HepG2 (cell line): ENCODE results near the gene HPD. TPM values are rescaled to one million over a fixed set of nuclear protein-coding genes. Genes with fewer than 3 reads are reported as not detected.

Source experiments
- ARNTL ChIP-seq: sonication (generic); formaldehyde crosslinking; IDR thresholded peaks from 2 replicates; pipeline ENCODE4 v1.4.0; 2020; ENCODE audit warnings: mild to moderate bottlenecking, missing genetic modification reagents
- CBFB ChIP-seq: sonication (generic); formaldehyde crosslinking; IDR thresholded peaks from 2 replicates; pipeline ENCODE4 v1.4.0; 2020; ENCODE audit warnings: missing genetic modification reagents
- CREM ChIP-seq, 2 experiments: sonication (generic) in 1 of 2; formaldehyde crosslinking in 1 of 2; IDR thresholded peaks; 2 replicates each; pipeline versions ENCODE4 v1.4.0 to v1.6.1; 2016 to 2020; ENCODE audit warnings: antibody characterized with exemption in 1 of 2, mild to moderate bottlenecking in 1 of 2, missing genetic modification reagents in 1 of 2
- FOXM1 ChIP-seq: sonication (generic); formaldehyde crosslinking; IDR thresholded peaks from 2 replicates; pipeline ENCODE4 v1.5.0; 2020; ENCODE audit warnings: missing genetic modification reagents
- HOXA7 ChIP-seq: sonication (generic); formaldehyde crosslinking; IDR thresholded peaks from 2 replicates; pipeline ENCODE4 v1.8.1; 2022; ENCODE audit warnings: mild to moderate bottlenecking, missing genetic modification reagents, moderate library complexity
- JUND ChIP-seq: sonication (generic); formaldehyde crosslinking; IDR thresholded peaks from 2 replicates; pipeline ENCODE4 v1.8.0; 2022; ENCODE audit warnings: mild to moderate bottlenecking, missing genetic modification reagents
- RARA ChIP-seq: IDR thresholded peaks from 2 replicates; pipeline ENCODE4 v1.6.1; 2016; ENCODE audit warnings: missing genetic modification reagents, missing compliant biosample characterization
- RFX1 ChIP-seq: fragments of 450-650 bp; IDR thresholded peaks from 2 replicates; pipeline ENCODE4 v1.6.1; 2017
- WIZ ChIP-seq: sonication (generic); formaldehyde crosslinking; IDR thresholded peaks from 2 replicates; pipeline ENCODE4 v1.5.1; 2020; ENCODE audit warnings: mild to moderate bottlenecking, missing genetic modification reagents
- ZNF329 ChIP-seq: sonication (generic); formaldehyde crosslinking; IDR thresholded peaks from 2 replicates; pipeline ENCODE4 v1.9.0; 2021; ENCODE audit warnings: low read depth, mild to moderate bottlenecking, missing genetic modification reagents
- ZNF44 ChIP-seq: sonication (generic); formaldehyde crosslinking; IDR thresholded peaks from 2 replicates; pipeline ENCODE4 v1.5.1; 2020; ENCODE audit warnings: mild to moderate bottlenecking, missing genetic modification reagents
- ZNF441 ChIP-seq: sonication (generic); formaldehyde crosslinking; IDR thresholded peaks from 2 replicates; pipeline ENCODE4 v1.7.0; 2021; ENCODE audit warnings: missing genetic modification reagents, borderline replicate concordance
- ZNF562 ChIP-seq: sonication (generic); formaldehyde crosslinking; IDR thresholded peaks from 2 replicates; pipeline ENCODE4 v1.8.0; 2022; ENCODE audit warnings: missing genetic modification reagents, borderline replicate concordance
- ZNF713 ChIP-seq: sonication (generic); formaldehyde crosslinking; IDR thresholded peaks from 2 replicates; pipeline ENCODE4 v1.4.0; 2020; ENCODE audit warnings: mild to moderate bottlenecking, missing genetic modification reagents
- ZNF782 ChIP-seq: sonication (generic); formaldehyde crosslinking; IDR thresholded peaks from 2 replicates; pipeline ENCODE4 v1.4.0; 2020; ENCODE audit warnings: missing genetic modification reagents, mild to moderate bottlenecking, borderline replicate concordance
- polyA plus RNA-seq, 8 experiments: library from polyadenylated mRNA; depleted of rRNA in 3 of 8; stranded (reverse) in 7 of 8; unstranded in 1 of 8; fragments of >200 nt; fragmentation: Illumina TruSeq in 4 of 8; extraction: Trizol in 4 of 8; gene quantifications; 2 replicates each; pipeline versions ENCODE4 v1.2.1 to v1.2.3, GENCODE V29; 2011 to 2016; ENCODE audit warnings: low read depth in 4 of 8, missing spikeins in 1 of 8, mixed read lengths in 1 of 8; ENCODE audit not compliant: insufficient read depth in 1 of 8
- total RNA-seq, 5 experiments: library from RNA; depleted of rRNA; stranded (reverse); fragments of >200 nt; fragmentation: Illumina TruSeq; extraction: Trizol; gene quantifications; 2 replicates each; pipeline ENCODE4 v1.2.3, GENCODE V29; 2016; ENCODE audit warnings: low read depth in 1 of 5
- TF ChIP-seq, protein P1 (sequence below): sonication (generic); formaldehyde crosslinking; IDR thresholded peaks from 2 replicates; pipeline ENCODE4 v1.5.1; 2020; ENCODE audit warnings: missing genetic modification reagents, mild to moderate bottlenecking, borderline replicate concordance
- TF ChIP-seq, protein P2 (sequence below): sonication (generic); formaldehyde crosslinking; IDR thresholded peaks from 2 replicates; pipeline ENCODE4 v1.9.0; 2021; ENCODE audit warnings: mild to moderate bottlenecking, missing genetic modification reagents
- TF ChIP-seq, protein P3 (sequence below): sonication (generic); formaldehyde crosslinking; IDR thresholded peaks from 2 replicates; pipeline ENCODE4 v1.5.0; 2020; ENCODE audit warnings: mild to moderate bottlenecking, missing genetic modification reagents, borderline replicate concordance

HPD gene
- total and polyA plus RNA-seq, 2 of the 13 experiments (the other 11 are each of a cell fraction or from before 2014, with no cell fraction given), result 120 to 195 TPM

DNA sequence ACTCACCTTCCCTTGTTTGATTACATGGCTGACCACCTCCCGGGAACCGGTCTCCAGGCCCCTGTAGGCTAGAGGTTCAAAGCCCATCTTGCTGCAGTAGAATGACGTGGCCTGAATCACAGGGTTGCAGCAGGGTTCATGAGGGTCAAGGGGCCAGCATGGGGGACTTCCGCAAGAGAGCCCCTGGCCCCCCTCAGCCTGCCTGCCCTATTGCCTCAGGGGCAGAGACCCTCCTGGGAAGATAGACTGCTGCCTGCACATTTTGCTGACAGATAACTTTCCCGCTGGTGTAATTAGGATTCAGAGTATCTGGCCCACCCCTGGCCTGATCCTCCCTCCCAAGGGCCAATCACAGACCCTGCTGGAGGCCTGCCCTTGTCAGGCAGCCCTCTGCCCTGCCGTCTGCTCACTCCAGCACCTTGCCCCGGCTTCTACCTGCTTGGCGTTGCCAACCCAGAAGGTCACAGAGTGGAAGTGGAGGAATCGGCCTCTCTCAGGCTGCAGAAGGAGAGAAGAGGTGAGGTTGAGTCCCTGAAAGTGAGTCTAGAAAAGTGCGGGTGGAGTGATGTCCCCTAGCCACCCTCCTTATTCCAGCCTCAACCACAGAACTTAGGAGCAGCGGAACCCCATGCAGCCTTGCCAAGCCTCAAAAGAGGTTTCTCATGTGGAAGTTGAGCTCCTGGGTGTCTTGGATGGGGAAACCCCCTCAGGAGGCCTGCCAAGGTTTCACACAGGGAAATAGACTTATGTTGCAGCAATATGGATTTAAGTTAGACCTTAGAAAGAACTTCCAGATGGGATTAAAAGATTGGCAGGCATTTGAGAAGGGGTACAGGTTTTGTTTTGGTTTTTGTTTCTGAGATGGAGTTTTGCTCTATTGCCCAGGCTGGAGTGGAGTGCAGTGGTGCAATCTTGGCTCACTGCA is 1.1 kb downstream of the HPD start (continued):
- TF ChIP-seq RARA (CRISPR knock-in tag) (peak; percentile 98), FOXM1 (CRISPR knock-in tag) (no peak), WIZ (CRISPR knock-in tag) (no peak), JUND (peak; percentile 78), ZNF441 (CRISPR knock-in tag) (no peak), RFX1 (no peak), CREM (IDR thresholded peaks at IDR 0.05) (peak; percentile 79), CREM (CRISPR knock-in tag; IDR thresholded peaks at IDR 0.05) (no peak), ZNF562 (CRISPR knock-in tag) (no peak), HOXA7 (CRISPR knock-in tag) (no peak), CBFB (0 out of 2 replicates have a peak, but pooled peaks have one; percentile 35), ZNF329 (no peak), ARNTL (CRISPR knock-in tag) (no peak), ZNF44 (no peak), ZNF782 (CRISPR knock-in tag) (no peak; the same call in 1 of the 2 replicates), ZNF713 (CRISPR knock-in tag) (no peak)
- TF ChIP-seq, protein P1, sequence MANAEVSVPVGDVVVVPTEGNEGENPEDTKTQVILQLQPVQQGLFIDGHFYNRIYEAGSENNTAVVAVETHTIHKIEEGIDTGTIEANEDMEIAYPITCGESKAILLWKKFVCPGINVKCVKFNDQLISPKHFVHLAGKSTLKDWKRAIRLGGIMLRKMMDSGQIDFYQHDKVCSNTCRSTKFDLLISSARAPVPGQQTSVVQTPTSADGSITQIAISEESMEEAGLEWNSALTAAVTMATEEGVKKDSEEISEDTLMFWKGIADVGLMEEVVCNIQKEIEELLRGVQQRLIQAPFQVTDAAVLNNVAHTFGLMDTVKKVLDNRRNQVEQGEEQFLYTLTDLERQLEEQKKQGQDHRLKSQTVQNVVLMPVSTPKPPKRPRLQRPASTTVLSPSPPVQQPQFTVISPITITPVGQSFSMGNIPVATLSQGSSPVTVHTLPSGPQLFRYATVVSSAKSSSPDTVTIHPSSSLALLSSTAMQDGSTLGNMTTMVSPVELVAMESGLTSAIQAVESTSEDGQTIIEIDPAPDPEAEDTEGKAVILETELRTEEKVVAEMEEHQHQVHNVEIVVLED (CRISPR knock-in tag), result no peak; the same call in 1 of the 2 replicates
- TF ChIP-seq, protein P2, sequence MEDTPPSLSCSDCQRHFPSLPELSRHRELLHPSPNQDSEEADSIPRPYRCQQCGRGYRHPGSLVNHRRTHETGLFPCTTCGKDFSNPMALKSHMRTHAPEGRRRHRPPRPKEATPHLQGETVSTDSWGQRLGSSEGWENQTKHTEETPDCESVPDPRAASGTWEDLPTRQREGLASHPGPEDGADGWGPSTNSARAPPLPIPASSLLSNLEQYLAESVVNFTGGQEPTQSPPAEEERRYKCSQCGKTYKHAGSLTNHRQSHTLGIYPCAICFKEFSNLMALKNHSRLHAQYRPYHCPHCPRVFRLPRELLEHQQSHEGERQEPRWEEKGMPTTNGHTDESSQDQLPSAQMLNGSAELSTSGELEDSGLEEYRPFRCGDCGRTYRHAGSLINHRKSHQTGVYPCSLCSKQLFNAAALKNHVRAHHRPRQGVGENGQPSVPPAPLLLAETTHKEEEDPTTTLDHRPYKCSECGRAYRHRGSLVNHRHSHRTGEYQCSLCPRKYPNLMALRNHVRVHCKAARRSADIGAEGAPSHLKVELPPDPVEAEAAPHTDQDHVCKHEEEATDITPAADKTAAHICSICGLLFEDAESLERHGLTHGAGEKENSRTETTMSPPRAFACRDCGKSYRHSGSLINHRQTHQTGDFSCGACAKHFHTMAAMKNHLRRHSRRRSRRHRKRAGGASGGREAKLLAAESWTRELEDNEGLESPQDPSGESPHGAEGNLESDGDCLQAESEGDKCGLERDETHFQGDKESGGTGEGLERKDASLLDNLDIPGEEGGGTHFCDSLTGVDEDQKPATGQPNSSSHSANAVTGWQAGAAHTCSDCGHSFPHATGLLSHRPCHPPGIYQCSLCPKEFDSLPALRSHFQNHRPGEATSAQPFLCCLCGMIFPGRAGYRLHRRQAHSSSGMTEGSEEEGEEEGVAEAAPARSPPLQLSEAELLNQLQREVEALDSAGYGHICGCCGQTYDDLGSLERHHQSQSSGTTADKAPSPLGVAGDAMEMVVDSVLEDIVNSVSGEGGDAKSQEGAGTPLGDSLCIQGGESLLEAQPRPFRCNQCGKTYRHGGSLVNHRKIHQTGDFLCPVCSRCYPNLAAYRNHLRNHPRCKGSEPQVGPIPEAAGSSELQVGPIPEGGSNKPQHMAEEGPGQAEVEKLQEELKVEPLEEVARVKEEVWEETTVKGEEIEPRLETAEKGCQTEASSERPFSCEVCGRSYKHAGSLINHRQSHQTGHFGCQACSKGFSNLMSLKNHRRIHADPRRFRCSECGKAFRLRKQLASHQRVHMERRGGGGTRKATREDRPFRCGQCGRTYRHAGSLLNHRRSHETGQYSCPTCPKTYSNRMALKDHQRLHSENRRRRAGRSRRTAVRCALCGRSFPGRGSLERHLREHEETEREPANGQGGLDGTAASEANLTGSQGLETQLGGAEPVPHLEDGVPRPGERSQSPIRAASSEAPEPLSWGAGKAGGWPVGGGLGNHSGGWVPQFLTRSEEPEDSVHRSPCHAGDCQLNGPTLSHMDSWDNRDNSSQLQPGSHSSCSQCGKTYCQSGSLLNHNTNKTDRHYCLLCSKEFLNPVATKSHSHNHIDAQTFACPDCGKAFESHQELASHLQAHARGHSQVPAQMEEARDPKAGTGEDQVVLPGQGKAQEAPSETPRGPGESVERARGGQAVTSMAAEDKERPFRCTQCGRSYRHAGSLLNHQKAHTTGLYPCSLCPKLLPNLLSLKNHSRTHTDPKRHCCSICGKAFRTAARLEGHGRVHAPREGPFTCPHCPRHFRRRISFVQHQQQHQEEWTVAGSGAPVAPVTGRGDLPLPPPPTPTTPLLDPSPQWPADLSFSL (CRISPR knock-in tag), result no peak
- TF ChIP-seq, protein P3, sequence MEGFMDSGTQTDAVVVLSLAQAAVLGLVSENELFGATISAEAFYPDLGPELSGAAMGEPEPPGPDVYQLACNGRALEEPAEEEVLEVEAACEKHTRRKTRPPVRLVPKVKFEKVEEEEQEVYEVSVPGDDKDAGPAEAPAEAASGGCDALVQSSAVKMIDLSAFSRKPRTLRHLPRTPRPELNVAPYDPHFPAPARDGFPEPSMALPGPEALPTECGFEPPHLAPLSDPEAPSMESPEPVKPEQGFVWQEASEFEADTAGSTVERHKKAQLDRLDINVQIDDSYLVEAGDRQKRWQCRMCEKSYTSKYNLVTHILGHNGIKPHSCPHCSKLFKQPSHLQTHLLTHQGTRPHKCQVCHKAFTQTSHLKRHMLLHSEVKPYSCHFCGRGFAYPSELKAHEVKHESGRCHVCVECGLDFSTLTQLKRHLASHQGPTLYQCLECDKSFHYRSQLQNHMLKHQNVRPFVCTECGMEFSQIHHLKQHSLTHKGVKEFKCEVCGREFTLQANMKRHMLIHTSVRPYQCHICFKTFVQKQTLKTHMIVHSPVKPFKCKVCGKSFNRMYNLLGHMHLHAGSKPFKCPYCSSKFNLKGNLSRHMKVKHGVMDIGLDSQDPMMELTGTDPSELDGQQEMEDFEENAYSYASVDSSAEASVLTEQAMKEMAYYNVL (CRISPR knock-in tag), result no peak; the same call in 1 of the 2 replicates
